Activated CD8-positive, alpha-beta memory T cell treated with anti-CD3 and anti-CD28 coated beads for 4 hours (primary cell): ENCODE measurements around the gene CCDC178.
"Not testable (repeated sequence)": the region's sequence is repeated elsewhere in the genome, so short reads cannot be mapped to it uniquely, and the experiment has no call there.

Source experiments
- DNase-seq, 2 donors: peaks; one replicate each; pipeline ENCODE4 v3.0.0-alpha.2; 2020; ENCODE audit warnings: low read depth in 2 of 2

Gene CCDC178

DNA sequence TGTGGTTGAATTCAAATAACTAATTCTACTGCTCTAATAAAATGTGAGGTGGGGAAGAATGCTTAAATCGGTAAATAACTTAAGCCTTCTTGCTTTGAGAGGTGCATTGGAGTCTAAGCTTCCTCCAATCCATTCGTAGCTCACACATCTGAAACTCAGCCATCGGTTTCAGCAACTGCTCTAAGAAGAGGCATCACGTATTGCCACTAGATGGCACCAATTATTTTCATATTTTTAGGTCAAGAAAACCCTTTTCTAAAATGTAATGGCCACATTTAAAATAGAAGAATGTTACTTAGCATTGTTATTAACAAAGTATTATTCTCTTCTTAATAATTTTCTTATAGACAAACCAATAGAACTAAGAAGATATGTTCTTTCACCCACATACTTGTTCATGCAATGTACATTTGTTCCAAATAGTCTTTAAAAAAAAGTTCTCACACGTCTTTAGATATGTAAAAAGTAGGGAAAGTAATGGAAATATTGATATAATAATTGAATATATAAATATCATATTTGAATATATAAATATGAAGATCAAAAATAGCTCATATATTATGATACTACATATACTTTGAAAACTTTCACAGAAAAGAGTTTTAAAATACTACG lies 229.8 kb downstream of the CCDC178 start:
- no peak for DNase-seq

DNA sequence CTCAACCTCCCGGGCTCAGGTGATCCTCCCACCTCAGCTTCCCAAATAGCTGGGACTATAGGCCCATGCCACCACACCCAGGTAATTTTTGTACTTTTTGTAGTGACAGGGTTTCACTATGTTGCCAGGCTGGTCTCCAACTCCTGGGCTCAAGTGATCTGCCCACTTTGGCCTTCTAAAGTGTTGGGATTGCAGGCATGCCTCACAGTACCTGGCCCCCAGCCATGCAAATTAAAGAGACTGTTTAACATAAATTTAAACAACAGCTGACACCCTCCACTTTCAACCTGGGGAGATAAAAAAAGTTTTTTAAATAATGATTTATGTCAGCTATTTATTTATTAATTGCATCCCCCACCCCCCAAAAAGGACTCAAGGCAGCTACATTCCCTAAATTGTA lies 234.7 kb downstream of the CCDC178 start:
- no peak for DNase-seq

DNA sequence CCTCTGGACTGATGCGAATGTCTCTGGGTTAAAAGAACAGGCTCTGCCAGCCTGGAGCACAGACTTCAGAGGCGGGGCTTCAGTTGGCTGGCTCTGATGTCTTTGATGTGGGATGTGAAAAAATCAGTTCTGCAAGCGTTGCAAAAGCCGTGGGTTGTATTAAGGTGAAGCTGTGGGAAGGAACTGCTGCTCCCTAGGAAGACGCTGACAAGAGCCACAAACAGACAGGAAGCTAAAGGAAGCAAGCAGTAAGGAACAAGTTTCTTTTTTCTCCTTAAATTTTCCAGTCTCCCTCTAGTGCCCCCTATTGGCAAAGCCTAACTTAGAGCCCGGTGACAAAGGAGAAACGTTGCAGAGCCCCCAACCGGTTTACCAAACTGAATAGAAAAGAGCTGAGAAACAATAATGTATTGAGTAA lies 239.0 kb downstream of the CCDC178 start:
- no peak for DNase-seq

DNA sequence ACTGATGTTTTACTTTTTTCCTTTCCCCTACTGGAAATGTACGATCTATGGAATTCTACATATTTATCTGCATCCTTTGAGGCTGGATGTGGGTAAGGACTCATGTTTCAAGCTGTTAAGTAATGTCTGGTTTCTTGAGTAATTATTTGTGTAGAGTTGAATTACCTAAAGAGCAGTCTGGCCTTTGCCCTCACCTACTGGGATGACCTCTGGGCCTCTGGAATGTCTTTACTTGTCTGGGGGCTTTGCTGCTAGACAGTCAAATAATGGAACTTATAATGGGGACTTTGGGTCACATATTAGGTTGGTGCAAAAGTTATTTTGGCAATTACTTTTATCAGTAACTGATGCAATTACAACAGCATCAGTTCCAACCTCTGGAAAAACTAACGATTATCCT lies 244.7 kb downstream of the CCDC178 start:
- DNase-seq, result no peak

- no peak for DNase-seq
Measured at GRCh38 chr18:33194793-33195192, 245.7 kb downstream of the CCDC178 start.

DNA sequence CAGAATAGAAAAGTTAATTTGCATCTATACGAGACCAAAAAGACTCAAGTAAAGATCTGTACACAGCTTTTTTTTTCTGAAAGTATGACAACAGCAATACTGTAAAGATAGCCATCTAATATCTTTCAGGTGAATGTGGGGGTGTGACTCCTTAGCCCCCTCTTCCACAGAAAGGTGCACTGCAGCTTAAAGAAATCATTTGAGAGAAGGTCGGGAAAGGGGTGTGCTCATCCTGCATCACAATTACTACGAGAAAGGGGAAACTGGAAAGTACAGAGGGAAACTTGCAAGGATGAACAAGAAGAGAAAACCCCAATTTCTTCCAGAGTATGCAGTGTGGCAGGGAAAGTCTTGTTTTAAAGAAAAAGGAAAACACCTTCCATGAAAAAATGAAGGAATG lies 255.6 kb downstream of the CCDC178 start:
- no peak for DNase-seq

GRCh38 chr18:33184175-33184574 lies 256.3 kb downstream of the CCDC178 start:
- no peak for DNase-seq

DNA sequence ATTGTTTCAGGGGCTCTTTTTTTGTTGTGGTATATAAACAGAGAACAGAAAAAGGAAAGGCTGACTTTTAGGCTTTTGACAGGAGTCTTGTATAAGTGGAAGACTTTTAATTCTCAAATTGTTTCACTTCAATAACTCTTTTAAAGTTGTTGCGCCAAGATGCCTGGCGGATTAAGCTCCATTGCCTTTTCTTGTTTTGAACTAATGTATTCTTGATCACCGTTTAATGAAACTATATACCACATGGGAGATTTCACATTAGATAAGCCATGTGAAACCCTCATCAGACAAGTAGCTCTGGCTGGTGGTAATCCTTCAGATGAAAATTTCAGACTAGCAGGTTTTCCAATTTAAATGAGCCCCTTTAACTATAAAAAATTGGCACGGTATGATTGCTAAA lies 257.4 kb downstream of the CCDC178 start:
- no peak for DNase-seq

GRCh38 chr18:33181016-33181415 lies 259.5 kb downstream of the CCDC178 start:
- DNase-seq, result no peak

GRCh38 chr18:33169218-33169617 lies 271.3 kb downstream of the CCDC178 start:
- no peak for DNase-seq

DNA sequence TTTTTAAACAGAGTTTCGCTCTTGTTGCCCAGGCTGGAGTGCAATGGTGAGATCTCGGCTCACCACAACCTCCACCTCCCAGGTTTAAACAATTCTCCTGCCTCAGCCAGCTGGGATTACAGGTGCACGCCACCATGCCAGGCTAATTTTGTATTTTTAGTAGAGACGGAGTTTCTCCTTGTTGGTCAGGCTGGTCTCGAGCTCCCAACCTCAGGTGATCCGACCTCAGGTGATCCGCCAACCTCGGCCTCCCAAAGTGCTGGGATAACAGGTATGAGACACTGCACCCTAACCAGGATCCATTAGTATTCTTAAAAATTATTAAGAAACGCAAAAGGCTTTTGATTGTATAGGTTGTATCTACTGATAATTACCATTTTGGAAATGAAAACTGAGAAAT lies 276.4 kb downstream of the CCDC178 start:
- not testable (repeated sequence) for DNase-seq

- no peak for DNase-seq
Measured at GRCh38 chr18:33161131-33161530, 279.4 kb downstream of the CCDC178 start.

GRCh38 chr18:33159151-33159550 lies 281.4 kb downstream of the CCDC178 start:
- no peak for DNase-seq

DNA sequence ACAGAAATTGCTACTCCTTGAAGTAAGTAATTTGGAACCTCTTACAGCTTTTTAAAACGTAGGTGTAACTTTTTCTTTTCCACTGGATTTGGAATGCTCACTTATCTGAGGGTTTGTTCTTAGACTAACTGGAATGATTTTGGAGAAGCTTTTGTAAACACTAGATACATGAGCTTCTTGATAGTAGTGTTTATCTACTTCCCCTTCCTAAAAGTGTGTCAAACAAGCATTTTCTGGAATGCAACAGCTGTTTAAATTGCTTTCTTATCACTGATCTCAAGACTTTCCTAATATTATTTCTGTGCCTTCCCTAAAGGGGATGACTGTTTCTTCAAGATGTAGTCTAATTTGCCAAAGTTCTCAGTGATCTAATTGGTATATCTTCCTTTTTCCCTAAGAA lies 282.6 kb downstream of the CCDC178 start:
- no peak for DNase-seq

DNA sequence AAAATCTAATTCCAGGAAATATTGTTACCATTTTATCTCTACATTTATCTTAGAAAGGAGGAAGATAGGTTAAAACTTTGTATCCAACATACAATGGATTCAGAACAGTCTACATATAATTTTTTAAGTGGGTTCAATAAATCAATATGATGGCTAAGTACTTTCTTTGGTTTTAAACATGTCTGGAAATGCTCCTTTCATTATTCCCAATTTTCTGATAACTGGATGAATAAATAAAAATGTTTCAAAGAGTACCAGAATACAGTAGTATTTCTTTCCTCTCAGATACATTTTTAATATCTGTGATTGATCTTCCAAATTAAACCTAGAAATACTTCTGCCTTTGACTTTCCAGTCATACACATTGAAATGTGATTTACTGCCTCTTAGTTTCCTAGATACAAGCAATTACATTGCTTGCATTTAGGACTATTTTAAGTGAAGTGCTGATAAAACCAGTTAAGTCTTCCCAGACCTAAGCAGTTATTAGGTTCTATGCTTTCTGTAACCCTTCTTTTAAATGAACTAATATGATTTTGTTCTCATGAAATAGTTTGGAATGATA lies 283.5 kb downstream of the CCDC178 start:
- no peak for DNase-seq

GRCh38 chr18:33154049-33154448 lies 286.5 kb downstream of the CCDC178 start:
- no peak for DNase-seq

DNA sequence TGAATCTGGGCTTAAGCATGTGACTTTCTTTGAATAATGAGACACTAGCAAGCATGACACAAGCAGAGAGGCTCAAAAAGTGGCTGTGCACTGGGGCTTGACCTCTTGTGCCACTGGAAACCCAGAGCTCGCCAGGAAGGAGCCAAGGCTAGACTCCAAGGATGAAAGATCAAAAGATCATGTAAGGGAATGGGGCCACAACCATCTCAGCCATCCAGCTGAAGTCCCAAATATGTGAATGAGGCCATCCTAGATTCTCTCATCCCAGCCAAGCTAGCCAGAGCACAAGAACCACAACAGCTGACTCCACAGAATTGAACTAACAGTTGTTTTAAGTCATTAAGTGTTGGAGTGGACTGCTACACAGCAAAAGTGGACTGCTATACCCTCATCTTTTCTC lies 288.1 kb downstream of the CCDC178 start:
- DNase-seq, result no peak

GRCh38 chr18:33147811-33148210 lies 292.7 kb downstream of the CCDC178 start:
- DNase-seq, result not testable (repeated sequence)

- DNase-seq, result no peak
Measured at GRCh38 chr18:33146014-33146413, 294.5 kb downstream of the CCDC178 start.

GRCh38 chr18:33135951-33136660 lies 304.4 kb downstream of the CCDC178 start:
- no peak for DNase-seq

GRCh38 chr18:33132657-33133056 lies 307.9 kb downstream of the CCDC178 start:
- no peak for DNase-seq

GRCh38 chr18:33128581-33128980 lies 311.9 kb downstream of the CCDC178 start:
- no peak for DNase-seq

GRCh38 chr18:33123862-33124518 lies 316.5 kb downstream of the CCDC178 start:
- DNase-seq, result no peak
